GM19035 (cell line): ENCODE data around the gene FZR1.
"Not testable (repeated sequence)": the region's sequence is repeated elsewhere in the genome, so short reads cannot be mapped to it uniquely, and the experiment has no call there.

Source experiments
- ATAC-seq: cut with Tn5 transposase; IDR thresholded peaks from one replicate; pipeline ENCODE4 v1.9.1; 2021; ENCODE audit not compliant: unreplicated experiment

The FZR1 gene

GRCh38 chr19:3544058-3544376 lies 37.9 kb downstream of the FZR1 start:
- no peak for ATAC-seq

GRCh38 chr19:3544742-3545668 lies 38.9 kb downstream of the FZR1 start:
- no peak for ATAC-seq

- no peak for ATAC-seq
Observed at GRCh38 chr19:3545669-3546034, 39.5 kb downstream of the FZR1 start.

DNA sequence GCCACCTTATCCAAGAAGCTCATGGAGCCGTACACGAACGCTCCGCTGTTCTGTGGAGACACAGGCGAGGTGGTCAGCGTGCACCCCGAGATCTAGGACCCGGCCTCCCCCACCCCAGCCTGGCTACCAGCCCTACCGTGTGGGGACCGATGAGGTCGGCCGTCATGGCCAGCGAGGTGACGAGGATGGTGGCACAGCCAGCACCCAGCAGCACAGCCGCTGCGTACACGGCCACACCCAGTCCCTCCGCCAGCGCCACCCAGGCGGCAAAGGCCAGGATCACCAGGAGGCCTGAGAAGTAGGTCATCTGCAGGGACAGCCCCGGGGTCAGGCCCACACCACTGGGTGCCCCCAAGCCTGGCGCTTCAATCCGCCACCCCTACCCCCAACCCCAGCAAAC lies 40.0 kb downstream of the FZR1 start:
- ATAC-seq = no peak

GRCh38 chr19:3547301-3547731 lies 41.2 kb downstream of the FZR1 start:
- no peak for ATAC-seq

DNA sequence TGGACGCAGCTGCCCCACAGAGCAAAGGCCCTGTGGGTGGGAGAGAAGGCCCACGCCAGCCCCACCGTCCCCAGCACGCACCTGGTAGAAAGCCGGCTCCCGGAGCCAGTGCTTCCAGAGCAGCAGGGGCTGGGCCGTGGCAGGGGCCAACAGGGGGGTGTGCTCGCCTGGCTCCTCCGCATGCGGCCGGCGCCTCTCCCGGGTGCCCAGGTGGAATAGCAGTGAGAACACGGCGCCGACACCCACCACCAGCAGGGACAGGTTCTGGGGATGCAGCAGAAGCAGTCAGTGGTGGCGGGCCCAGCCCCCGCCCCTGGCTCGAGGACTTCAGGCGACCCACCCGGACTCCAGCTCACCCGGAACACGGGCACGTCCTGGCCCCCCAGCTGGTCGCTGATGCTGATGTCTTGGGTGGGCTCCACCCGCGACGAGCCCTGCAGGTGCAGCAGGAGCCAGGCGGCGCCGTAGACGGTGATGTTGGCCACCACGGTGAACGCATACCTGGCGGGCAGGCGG lies 41.7 kb downstream of the FZR1 start:
- no peak for ATAC-seq

DNA sequence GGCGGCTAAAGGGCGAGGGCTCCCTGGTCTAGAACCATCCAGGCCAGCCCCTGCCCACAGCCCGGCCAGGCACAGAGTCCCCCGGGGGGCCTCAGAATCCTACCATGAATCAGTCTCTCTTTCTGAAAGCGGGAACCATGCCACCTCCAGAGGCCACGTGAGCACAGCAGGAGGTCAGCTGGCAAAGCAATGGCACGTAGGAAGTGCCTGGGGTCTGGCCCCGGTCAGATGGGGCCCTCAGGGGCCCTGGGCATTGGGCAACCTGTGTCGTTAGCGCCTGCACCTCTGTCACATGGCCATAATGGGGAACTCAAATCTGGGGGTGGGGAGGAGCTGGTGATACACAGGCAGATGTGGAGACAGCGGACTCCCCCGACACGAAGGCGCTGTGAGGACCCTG lies 42.5 kb downstream of the FZR1 start:
- no peak for ATAC-seq

GRCh38 chr19:3549816-3550215 lies 43.7 kb downstream of the FZR1 start:
- ATAC-seq = no peak

DNA sequence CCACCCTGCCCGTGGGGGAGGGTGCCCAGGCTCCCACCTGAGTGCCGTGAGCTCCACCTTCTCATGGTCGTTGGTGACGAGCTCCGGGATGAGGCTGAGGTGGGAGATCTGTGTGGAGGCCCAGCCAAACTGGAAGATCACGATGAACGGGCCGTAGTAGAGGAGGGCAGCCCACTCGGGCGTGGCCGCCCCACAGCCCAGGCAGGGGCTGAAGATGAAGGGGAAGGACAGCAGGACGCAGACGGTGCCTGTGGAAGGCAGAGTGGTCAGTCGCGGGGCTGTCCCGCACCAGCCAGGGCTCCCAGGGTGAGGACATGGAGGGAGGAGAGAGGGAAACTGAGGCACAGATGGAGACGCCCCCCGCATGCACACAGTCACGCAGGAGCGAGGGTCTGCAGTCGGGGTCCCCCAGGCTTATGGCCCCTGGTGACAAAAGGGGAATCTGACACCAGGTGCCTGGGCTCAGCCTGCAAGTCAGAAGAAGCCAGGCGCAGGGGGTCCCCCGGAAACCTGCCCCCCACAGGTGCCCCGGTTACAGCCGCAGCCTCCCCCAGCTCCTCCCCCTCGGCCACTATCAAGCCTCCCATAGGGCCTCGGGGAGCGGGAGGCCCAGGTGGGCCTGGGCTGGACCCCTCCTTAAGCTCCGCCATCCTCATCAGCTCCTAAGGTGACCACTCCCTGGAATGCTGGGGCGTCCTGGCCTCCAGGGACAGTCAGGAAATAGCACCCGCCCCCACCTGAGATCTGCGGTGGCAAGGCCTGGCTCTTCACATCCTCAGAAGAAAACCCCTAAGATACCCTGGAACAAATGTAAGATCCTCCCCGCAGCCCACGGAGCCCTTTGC lies 45.1 kb downstream of the FZR1 start:
- no peak for ATAC-seq

- no peak for ATAC-seq
Observed at GRCh38 chr19:3551792-3552095, 45.6 kb downstream of the FZR1 start.

- no peak for ATAC-seq
Observed at GRCh38 chr19:3554254-3555083, 48.4 kb downstream of the FZR1 start.

- ATAC-seq = no peak
Observed at GRCh38 chr19:3555653-3556422, 49.7 kb downstream of the FZR1 start.

- no peak for ATAC-seq
Observed at GRCh38 chr19:3556423-3556977, 50.4 kb downstream of the FZR1 start.

DNA sequence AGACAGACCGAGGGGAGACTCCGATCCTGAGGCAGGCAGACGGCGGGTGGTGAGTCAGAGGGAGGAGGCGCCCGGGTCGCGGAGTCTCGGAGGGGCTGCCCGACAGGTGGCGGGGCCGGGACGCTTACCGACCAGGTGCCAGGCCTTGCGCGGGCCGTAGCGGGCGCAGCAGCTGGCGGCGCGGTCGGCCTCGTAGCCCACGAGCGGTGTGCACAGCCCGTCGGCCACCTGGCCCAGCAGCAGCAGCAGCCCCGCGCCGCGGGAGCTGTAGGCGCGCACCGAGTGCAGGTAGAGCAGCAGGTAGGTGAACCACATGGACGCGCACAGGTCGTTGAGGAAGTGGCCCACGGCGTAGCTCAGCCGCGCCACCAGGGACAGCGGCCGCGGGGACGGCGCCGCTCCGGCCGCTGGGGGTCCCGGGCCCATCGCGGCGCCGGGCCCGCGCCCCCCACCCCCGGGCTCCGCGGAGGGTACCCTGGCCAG lies 50.9 kb downstream of the FZR1 start:
- ATAC-seq = peak; percentile 9

- peak; percentile 86 for ATAC-seq
Observed at GRCh38 chr19:3557461-3558248, 51.5 kb downstream of the FZR1 start, which contains the start of gene MFSD12. Gene MFSD12 (minus strand): TSS chr19:3557586. CDS start chr19:3557403, 183 bp downstream.

GRCh38 chr19:3563709-3564524 lies 57.8 kb downstream of the FZR1 start:
- no peak for ATAC-seq

- no peak for ATAC-seq
Observed at GRCh38 chr19:3565139-3565538, 59.0 kb downstream of the FZR1 start.

GRCh38 chr19:3570042-3570441 lies 63.9 kb downstream of the FZR1 start:
- ATAC-seq = not testable (repeated sequence)
